Stimulated activated CD8-positive, alpha-beta memory T cell treated with anti-CD3 and anti-CD28 coated beads, Interleukin-15, amount 100 ng/mL, for 48 hours (primary cell): ENCODE measurements around the gene NKX2-4.
"Not testable (repeated sequence)": the region's sequence is repeated elsewhere in the genome, so short reads cannot be mapped to it uniquely, and the experiment has no call there.

Experiments used
- DNase-seq, 2 donors: peaks; one replicate each; pipeline ENCODE4 v3.0.0-alpha.2; 2020; ENCODE audit warnings: low read depth in 2 of 2

The NKX2-4 gene

DNA sequence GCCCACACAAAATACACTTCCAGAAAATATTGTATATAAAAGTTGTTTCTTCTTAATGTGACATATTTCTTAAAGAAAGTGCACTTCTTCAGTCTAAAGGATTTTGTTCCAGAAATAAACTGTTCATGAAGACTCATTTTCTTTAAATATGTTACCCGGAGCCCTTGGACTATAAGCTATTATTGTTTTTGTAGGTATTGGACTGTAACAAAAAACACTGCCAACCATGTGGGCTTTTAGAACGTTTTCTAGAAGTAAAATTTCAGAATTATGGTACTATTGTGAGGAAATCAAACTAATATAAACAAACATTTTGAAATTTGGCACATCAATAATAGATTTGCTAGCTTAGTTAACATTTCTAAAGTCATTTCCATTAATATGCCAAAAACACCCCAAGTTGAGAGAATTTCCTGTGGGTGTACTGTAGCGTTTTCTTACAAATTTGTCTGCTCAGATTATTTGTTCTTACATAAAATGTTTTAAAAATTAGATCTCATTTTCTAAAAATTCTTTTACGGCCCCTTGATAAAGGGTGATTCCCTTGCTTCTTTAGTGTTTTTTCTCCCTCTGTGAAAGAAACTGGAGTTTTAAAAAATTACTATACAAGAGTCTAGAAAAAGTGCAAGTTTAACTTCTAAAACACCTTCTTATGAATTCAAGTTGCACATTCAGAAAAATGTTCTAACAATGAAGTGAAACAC lies 3.4 kb downstream of the NKX2-4 start:
- DNase-seq, result no peak

DNA sequence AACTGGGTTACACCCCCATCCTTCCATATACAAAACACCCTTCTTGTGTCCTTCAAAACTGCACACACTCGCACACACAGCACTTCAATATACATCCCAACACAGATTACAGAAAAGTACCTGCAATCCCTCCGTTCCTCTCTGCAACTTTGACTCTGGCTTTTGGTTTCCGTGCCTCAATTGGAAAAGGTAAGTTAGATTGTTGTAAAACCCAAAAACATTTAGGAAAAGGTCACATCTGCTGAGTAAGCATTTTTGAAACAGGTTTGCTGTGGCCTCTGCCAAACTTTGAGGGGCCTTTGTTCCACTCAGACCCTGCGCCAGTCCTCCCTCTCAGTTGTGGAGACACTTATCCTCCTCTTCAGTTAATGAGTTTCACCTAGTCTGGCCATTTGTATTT lies 4.2 kb downstream of the NKX2-4 start:
- no peak for DNase-seq

DNA sequence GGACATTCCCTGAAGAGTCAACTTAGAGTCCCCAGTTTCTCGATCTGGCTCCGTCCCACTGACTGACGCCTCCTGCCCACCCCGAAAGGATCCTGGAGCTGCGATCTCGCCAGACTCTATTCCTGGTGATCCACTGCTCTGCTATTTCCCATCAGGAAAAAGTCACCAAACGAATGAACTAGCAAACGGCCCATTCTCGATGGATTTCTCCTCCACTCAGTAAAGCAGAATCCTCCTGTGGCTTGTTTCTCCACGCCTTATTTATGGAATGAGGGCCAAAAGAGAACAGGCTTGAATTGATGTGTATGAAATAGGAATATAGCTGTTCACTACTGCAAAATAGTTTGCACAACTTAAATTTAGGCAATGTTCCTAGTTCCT lies 5.4 kb downstream of the NKX2-4 start:
- no peak for DNase-seq

DNA sequence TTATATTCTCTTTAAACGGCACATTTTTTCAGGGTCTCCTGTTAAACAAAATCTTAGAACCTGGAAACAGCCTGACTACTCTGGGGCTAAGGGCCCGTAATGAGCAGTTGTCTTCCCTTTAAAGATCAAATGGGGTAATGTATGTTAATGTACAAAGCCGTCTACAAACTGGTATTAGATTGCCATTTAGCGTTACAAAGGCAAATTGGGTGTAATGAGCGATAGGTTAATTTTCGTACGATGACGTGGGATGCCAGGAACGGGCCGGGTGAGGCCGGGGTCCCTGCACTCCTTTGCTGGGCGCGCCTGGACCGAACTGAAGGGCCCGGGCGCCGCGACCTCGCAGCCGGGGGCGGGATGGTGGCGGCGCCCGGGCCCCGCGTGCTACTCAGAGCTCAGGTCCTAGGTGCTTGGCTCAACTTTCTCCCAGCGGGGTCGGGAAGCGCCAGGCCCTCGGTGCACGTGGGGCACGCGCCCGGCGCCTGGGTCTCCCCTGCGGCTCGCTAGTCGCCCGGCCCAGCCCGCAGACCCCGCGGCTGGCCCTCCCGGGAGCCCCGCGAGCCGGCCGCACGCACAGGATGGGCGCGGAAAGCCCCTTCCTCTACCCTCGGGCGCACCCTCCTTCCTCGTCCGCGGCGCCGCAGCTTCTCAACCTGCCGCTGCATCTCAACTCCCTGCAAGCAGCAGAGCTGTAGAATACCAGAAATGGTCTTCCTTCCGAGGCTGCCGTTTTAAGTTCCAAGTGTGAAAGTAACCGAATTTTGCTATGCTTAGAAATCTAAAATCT lies 5.9 kb downstream of the NKX2-4 start:
- DNase-seq, result no peak

DNA sequence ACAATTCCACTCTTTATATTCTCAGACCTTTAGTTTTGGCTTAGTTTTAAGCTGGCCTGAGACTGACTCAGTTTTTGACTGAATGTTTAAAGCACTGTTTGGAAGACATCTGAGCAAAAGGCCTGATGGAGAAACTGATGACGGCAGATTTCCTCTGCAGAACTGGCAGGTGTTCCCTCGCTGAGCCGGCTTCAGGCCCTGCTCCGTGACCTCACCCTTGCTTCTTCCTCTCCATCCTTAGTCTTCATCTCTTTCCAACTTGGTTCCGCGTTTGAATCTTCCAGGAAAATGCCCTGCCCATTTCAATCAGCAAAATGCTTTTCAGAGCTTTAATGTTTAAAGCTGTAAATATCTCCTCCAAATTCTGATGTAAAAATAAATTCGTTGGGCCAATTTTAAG lies 6.6 kb downstream of the NKX2-4 start:
- no peak for DNase-seq

DNA sequence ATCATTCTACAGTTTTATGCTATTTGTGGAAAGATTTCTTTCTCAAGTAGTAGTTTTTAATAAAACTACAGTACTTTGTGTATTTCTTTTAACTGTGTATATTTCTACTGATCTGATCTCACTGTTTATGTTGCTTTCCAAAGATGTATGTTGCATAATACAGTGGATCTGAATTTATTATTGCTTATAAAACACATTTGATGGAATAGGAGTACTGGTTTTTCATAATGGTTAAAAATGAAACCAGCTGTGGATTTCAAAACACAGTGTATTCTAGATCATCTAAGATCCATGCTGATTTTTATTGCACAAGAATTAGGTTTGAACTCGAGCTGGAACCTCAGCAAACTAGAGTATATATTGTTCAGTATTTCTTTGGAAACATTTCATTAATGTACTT lies 8.0 kb downstream of the NKX2-4 start:
- no peak for DNase-seq

DNA sequence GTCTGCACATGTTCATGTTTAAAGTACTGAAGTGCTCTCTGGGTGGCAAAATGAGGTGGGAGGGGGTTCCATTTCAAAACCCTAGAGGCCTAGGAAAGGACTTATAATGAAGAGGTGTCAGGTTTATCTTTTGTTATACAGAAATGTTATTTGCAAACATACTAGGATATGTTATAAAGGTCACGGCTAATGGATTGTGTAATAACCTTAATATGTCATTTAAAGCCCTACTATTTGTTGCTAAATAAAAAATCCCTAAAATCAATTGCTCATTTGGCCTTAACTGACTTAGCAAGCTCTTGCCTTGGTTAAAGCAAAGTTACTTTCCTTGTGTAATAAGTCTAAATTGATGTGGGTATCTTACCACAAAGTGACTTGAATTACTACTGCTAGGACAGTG lies 8.8 kb downstream of the NKX2-4 start:
- no peak for DNase-seq

DNA sequence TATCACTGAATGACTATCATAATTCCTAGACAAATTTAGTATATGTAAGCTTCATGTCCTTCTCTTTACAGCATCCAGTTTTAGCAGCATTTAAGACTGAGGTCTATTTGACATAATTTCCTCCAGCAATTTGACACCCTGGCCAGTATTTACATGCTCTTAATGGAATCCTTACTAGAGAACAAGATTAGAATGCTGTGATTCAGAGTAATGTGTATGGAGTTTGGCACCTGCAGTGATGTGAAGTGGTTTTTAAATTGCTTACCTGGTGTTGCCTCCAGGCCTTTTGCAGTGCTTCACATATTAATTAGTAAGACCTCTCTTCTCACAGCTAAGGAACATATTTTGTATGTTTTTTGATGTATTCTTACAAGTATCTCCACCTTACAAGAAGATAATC lies 9.8 kb downstream of the NKX2-4 start:
- DNase-seq, result no peak

DNA sequence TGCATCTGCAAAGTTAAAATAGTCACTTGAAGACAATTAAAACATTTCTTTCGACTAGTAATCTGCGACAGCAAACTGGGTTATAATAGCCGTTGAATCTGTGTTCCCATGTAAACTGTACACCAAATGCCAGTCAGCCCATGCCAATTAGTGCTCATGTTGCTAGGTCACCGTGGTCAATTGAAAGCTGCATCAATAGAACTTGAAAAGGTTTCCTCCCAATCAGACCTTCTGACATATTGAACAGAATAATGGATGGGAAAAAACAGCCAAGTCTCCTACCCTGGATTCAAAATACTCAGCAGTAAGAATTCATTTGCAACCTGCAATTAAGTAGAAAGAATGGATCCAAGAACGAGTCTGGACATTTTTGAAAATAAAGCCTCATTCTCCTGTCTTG lies 11.2 kb downstream of the NKX2-4 start:
- no peak for DNase-seq

DNA sequence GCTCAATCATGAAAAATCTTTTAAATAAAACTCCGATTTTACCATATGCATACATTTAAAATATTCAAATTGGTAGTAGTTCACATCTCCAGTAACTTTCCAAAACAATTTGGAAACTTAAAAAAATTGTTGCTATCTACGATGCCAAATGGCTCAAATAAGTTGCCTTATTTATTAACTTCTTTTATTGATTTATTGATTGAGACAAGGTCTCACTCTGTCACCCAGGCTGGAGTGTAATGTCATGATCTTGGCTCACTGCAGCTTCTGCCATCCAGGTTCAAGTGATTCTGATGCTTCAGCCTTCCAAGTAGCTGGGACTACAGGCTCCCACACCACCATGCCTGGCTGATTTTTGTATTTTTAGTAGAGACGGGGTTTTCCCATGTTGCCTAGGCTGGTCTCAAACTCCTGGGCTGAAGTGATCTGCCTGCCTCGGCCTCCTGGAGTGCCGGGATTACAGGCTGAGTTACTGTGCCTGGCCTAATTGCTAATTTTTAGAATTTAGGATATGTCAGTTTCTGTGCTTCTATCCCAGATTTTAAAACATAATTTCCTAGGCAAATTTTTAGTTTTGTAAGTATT lies 12.9 kb downstream of the NKX2-4 start:
- no peak for DNase-seq

DNA sequence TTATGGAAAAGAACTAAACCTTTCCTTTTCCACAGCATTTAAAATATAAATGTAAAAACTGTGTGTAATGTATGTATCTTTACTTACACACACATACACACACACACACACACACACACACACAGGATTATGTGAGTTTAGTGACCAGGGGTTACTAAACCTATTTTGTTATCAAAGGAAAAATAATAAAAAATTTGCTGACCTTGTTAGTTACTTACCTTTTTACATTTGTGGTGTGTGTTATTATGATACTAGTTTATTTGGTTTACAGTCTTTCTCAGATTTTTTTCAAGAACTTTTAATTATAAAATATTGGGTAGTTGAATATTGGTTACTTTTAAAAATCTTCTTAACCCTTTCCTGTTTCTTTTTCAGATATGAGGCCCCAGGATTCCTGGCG lies 15.7 kb downstream of the NKX2-4 start:
- no peak for DNase-seq

DNA sequence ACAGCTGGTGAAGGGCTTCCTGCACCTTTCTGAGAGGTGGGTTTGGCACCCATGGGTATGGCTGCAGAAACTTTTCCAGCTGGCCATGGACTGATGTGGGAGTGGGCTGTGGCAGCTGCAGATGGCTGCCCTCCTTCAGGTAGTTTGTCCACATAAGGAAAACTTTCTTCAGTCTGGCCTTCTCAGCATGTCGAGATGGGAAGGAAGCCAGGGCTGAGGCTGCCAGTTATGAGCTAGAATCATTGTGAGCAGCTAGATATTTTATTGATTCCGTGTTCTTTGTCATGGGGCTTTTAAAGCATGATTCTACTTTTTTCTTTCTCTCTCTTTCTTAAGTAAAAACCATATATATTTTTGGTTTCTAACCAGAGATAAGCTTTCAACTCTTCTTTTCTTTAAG lies 16.6 kb downstream of the NKX2-4 start:
- no peak for DNase-seq

DNA sequence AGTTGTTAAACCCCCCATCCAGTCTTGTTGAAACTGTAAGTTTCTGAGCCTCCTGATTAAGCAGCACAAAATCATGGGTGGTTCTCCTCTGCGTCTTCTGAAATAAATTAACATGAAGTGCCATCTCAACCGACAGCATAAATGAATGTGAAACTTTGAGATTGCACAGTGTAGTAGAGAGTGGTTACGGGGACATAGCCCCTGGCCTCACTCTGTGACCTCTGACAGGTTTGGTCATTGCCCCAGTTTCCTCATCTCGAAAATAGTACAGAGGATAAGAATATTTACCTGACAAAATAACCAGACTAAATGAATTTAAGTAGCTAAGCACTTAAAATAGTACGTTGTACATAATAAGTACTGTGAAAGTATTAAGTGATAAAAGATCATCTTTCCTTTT lies 19.1 kb downstream of the NKX2-4 start:
- DNase-seq, result no peak

DNA sequence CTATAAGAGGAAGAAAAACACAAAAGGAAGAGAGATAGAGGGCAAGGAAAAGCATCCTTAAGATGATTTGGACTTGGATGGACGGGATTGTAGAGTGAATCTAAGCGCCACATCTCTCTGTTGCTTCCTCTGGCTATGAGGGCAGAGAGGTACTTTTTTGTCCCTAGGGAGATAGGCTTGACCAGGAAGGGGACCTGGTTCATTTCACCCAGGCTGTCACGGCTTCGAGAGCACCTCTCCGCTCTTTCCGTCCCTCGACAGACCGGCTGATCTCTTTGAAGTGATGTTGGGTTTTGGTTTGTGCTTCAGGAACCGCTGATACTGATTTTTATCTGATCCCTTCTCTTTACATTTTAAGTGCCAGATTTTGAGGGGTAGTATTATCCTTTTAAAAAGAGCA lies 19.6 kb downstream of the NKX2-4 start:
- DNase-seq, result no peak

DNA sequence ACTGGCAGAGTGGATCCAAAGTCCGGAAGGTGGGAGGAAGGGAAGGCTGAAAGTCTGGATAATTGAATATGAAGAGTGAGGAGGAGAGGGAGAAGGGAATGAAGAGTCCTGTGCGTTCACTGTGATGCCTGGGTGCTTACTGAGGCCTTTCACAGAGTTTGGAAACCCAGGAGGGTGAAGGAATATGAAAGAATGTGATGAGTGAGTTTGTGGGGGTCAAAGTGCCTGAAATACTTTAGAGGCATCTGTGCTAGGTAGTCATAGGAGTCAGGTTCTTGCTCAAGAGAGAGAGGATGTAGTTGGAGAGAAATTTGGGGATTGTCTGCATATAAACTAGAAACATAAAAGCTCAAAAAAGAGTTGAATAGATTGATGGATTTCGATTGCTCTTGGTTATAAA lies 20.7 kb downstream of the NKX2-4 start:
- DNase-seq, result no peak

DNA sequence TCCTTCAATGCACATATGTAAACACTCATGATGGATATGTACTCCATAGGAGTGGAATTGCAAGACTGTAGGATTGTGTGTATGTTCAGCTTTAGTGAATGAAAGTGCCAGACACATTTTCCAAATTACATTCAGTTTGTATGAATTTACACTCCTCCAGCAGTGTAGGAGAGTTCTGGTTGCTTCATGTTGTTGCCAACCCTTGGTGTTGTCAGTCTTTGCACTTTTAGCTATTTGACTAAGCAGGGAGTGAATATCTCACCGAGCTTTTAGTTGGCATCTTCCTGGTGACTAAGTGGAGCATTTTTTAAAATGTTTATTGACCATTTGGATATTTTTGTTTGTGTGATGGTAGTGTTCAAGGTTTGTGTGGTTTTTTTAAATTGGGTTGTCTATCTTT lies 23.9 kb downstream of the NKX2-4 start:
- no peak for DNase-seq

DNA sequence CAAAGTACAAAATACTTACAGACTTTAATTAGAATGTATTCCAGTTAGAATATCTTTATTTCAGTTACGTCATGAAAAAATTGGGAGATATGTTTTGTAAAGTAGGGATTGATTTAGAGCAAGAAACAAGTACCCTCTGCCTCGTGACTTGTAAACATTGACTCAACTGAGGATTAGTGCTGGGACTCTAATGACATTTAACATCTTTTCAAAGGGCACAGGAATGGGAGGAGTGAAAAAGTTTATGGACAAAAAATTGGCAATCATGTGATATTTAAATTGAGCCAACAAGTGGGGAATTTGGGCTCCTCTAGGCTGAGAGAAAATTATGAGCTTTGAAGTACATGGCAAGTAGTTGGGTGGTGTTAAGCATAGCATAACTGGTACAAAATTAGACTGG lies 25.3 kb downstream of the NKX2-4 start:
- DNase-seq, result no peak

DNA sequence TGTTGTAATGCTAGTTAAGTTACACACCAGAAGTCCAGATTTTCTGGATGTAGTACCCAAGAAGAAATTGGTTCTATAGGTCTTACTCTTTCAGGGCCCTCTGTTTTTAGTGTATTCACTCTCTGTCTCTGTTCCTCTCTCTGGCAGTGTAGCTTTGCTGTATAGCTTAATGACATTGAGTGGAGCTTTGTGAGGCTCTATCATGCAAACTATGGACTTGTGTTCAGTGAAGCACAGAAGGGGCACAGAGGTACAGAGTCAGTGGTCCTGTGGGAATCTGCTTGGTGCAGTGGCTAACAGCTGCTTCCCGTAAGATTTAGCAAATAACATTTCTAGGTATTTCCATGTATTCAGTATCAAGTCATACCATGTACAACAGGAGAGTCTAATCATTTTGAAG lies 26.1 kb downstream of the NKX2-4 start:
- no peak for DNase-seq

DNA sequence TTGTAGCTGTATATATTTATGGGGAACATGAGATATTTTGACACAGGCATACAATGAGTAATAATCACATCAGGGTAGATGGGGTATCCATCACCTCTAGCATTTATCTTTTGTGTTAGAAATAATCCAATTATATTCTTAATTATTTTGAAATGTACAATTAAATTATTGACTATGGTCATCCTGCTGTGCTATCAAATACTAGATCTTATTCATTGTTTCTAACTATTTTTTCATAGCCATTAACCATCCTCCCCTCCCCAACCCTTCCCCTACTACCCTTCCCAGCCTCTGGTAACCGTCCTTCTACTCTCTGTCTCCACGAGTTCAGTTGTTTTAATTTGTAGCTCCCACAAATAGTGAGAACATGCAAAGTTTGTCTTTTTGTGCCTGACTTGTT lies 28.5 kb downstream of the NKX2-4 start:
- DNase-seq, result no peak

DNA sequence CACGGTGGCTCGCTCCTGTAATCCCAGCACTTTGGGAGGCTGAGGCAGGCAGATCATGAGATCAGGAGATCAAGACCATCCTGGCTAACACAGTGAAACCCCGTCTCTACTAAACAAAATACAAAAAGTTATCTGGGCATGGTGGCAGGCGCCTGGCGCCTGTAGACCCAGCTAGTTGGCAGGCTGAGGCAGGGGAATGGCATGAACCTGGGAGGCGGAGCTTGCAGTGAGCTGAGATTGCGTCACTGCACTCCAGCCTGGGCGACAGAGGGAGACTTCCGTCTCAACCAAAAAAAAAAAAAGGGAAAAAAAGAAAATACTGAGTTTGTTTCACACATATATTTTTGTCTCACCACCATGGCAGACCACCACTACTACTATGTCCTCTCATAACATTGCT lies 31.1 kb downstream of the NKX2-4 start:
- DNase-seq, result not testable (repeated sequence)

DNA sequence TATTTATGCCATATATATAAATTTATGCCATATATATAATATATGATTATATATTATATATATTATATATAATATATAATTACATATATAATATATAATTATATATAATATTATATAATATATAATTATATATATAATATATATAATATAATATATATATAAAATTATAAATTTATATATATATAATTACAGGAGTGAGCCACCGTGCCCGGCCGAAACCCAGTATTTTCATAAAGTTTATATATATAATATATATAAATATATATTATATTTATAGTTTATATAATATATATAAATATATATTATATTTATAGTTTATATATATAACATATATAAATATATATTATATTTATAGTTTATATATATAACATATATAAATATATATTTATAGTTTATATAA lies 31.6 kb downstream of the NKX2-4 start:
- no peak for DNase-seq

DNA sequence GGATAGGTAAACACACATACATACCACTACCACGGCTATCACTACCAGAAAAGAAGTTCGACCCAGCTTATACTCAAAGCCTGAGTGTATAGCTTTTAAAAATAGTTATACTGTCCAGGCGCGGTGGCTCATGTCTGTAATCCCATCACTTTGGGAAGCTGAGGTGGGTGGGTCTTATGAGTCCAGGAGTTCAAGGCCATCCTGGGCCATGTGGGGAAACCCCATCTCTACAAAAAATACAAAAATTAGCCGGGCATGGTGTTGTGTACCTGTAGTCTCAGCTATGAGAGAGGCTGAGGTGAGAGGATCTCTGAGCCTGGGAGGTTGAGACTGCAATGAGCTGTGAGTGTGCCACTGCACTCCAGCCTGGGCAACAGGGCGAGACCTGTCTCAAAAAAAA lies 32.9 kb downstream of the NKX2-4 start:
- no peak for DNase-seq

DNA sequence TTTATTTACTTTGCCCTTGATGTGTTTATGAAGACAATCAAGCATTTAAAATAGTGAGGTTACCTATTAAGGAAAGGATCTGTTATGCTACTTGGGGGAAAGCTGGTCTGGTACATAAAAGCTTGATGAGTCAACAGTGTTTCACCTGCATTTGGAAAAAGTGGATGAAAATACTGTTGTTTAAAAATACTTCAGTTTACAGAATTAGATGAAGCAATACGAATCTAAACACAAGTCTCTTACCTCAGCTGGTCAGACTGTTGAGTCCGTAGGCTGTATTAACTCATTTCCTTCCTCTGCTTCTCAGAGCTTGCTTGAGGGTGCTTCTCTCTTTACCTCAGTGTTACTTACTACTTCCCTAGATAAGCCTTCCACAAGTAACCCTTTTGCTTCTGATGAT lies 36.1 kb downstream of the NKX2-4 start:
- no peak for DNase-seq
